HepG2 (cell line): ENCODE data around the gene NLRP5. TPM values are rescaled to one million over a fixed set of nuclear protein-coding genes. Genes with fewer than 3 reads are reported as not detected.

ENCODE experiments used
- ATAC-seq: fragments of 200-7000 bp; cut with Tn5 transposase; 3 replicates; pipeline ENCODE4 v1.9.1; 2020; ENCODE audit warnings: mild to moderate bottlenecking, moderate library complexity
- BruUV-seq: library from RNA; stranded (reverse); fragments of 400-500 nt; replicated peaks from 2 replicates; lab custom pipeline; 2021; lab: Mats Ljungman, UMichigan
- CTCF ChIA-PET: fragments of 300-600 bp; formaldehyde crosslinking; extraction: SDS; loops from one replicate; lab custom pipeline; 2021; ENCODE audit warnings: low total read pairs, inconsistent platforms, low intra/inter-chr PET ratio; lab: Yijun Ruan, JAX
- POLR2A ChIA-PET: fragments of 350-600 bp; sonication (Branson Sonifier 250); formaldehyde crosslinking; loops from one replicate; lab custom pipeline; 2020; ENCODE audit warnings: antibody characterized with exemption, inconsistent platforms; lab: Yijun Ruan, JAX
- DNase-seq: peaks from one replicate; pipeline ENCODE4 v3.0.0-alpha.2; 2015; ENCODE audit warnings: low spot score
- FAIRE-seq: peaks from 3 replicates; lab custom pipeline; 2011; peaks lifted over from hg19 to GRCh38; lab: Jason Lieb, UNC
- H2AFZ ChIP-seq: one replicate; pipeline ENCODE4 v1.6.1; 2011; ENCODE audit warnings: low read length, inconsistent platforms
- H3K27ac ChIP-seq: fragments of 300-600 bp; 3 replicates; pipeline ENCODE4 v1.8.0; 2011; ENCODE audit warnings: mixed run types, mild to moderate bottlenecking, mixed read lengths, low read length, inconsistent platforms; ENCODE audit not compliant: insufficient read depth; ENCODE audit errors: extremely low read length
- H3K27me3 ChIP-seq, 2 experiments: fragments of 200-600 bp in 1 of 2; 2 replicates in 1 of 2; 3 replicates in 1 of 2; pipeline versions ENCODE4 v1.6.0 to v1.8.0; 2011; ENCODE audit warnings: low read length in 2 of 2, mild to moderate bottlenecking in 2 of 2, moderate library complexity in 2 of 2, inconsistent platforms in 1 of 2; ENCODE audit not compliant: insufficient read depth in 2 of 2, control insufficient read depth in 1 of 2
- H3K36me3 ChIP-seq, 2 experiments: fragments of 200-600 bp in 1 of 2; replicated peaks in 1 of 2; 2 replicates in 1 of 2; 3 replicates in 1 of 2; pipeline versions ENCODE4 v1.5.1 to v1.8.0; 2011; ENCODE audit warnings: low read length in 2 of 2, inconsistent platforms in 1 of 2; ENCODE audit not compliant: insufficient read depth in 2 of 2, control insufficient read depth in 1 of 2
- H3K4me1 ChIP-seq: 2 replicates; pipeline ENCODE4 v1.5.1; 2012; ENCODE audit warnings: low read length, inconsistent platforms; ENCODE audit not compliant: insufficient read depth
- H3K4me2 ChIP-seq: 2 replicates; pipeline ENCODE4 v1.6.0; 2011; ENCODE audit warnings: low read depth, low read length, inconsistent platforms
- H3K4me3 ChIP-seq, 3 experiments: fragments of 200-600 bp in 1 of 3; sonication (generic), shearing (Covaris generic) in 1 of 3; replicated peaks in 1 of 3; 2 replicates each; pipeline ENCODE4 v1.5.1; 2011 to 2016; ENCODE audit warnings: low read length in 3 of 3, inconsistent platforms in 2 of 3, low read depth in 2 of 3, mild to moderate bottlenecking in 2 of 3, control low read depth in 1 of 3, mixed read lengths in 1 of 3; ENCODE audit not compliant: insufficient read depth in 1 of 3
- H3K79me2 ChIP-seq: one replicate; pipeline ENCODE4 v1.6.1; 2011; ENCODE audit warnings: low read length, inconsistent platforms; ENCODE audit not compliant: insufficient read depth
- H3K9ac ChIP-seq: 2 replicates; pipeline ENCODE4 v1.6.0; 2011; ENCODE audit warnings: mild to moderate bottlenecking, low read depth, low read length, inconsistent platforms; ENCODE audit not compliant: insufficient read depth
- H3K9me3 ChIP-seq: 2 replicates; pipeline ENCODE4 v1.5.1; 2012; ENCODE audit warnings: mild to moderate bottlenecking, low read length
- H4K20me1 ChIP-seq: 2 replicates; pipeline ENCODE4 v1.6.0; 2011; ENCODE audit warnings: inconsistent platforms, mild to moderate bottlenecking, low read length, moderate library complexity; ENCODE audit not compliant: insufficient read depth
- GABPA ChIP-seq, 2 experiments: IDR thresholded peaks; 2 replicates each; pipeline ENCODE4 v1.6.1; 2011 to 2016; ENCODE audit warnings: low read depth in 2 of 2, low read length in 1 of 2, missing biosample characterization in 1 of 2, missing genetic modification characterization in 1 of 2
- KLF16 ChIP-seq, 2 experiments: sonication (generic) in 1 of 2; formaldehyde crosslinking in 1 of 2; IDR thresholded peaks; 2 replicates each; pipeline versions ENCODE4 v1.6.1 to v1.8.0; 2016 to 2023; ENCODE audit warnings: missing genetic modification reagents in 2 of 2, missing compliant biosample characterization in 1 of 2
- SCMH1 ChIP-seq: sonication (generic); formaldehyde crosslinking; IDR thresholded peaks from 2 replicates; pipeline ENCODE4 v1.9.0; 2021; ENCODE audit warnings: missing genetic modification reagents, mild to moderate bottlenecking, borderline replicate concordance
- ZBTB14 ChIP-seq: sonication (generic); formaldehyde crosslinking; IDR thresholded peaks from 2 replicates; pipeline ENCODE4 v1.4.0; 2020; ENCODE audit warnings: missing genetic modification reagents
- ZBTB44 ChIP-seq: sonication (generic); formaldehyde crosslinking; IDR thresholded peaks from 2 replicates; pipeline ENCODE4 v1.4.0; 2020; ENCODE audit warnings: missing genetic modification reagents
- ZHX1 ChIP-seq: sonication (generic); formaldehyde crosslinking; IDR thresholded peaks from 2 replicates; pipeline ENCODE4 v1.8.1; 2022; ENCODE audit warnings: low read depth, mild to moderate bottlenecking, missing genetic modification reagents
- ZMYM3 ChIP-seq: sonication (generic); formaldehyde crosslinking; IDR thresholded peaks from 2 replicates; pipeline ENCODE4 v1.5.1; 2020; ENCODE audit warnings: mild to moderate bottlenecking, missing genetic modification reagents
- ZNF296 ChIP-seq: sonication (generic); formaldehyde crosslinking; conservative IDR thresholded peaks from 2 replicates; pipeline ENCODE4 v1.5.0; 2020; ENCODE audit warnings: mild to moderate bottlenecking, missing genetic modification reagents
- ZNF34 ChIP-seq: sonication (generic); formaldehyde crosslinking; IDR thresholded peaks from 2 replicates; pipeline ENCODE4 v1.4.0; 2020; ENCODE audit warnings: mild to moderate bottlenecking, missing genetic modification reagents, borderline replicate concordance
- ZNF552 ChIP-seq: sonication (generic); formaldehyde crosslinking; IDR thresholded peaks from 2 replicates; pipeline ENCODE4 v1.9.0; 2022; ENCODE audit warnings: missing genetic modification reagents, mild to moderate bottlenecking, borderline replicate concordance
- ZNF687 ChIP-seq: sonication (generic); formaldehyde crosslinking; IDR thresholded peaks from 2 replicates; pipeline ENCODE4 v1.5.1; 2020; ENCODE audit warnings: mild to moderate bottlenecking, missing genetic modification reagents, moderate library complexity
- ZSCAN29 ChIP-seq: sonication (generic); formaldehyde crosslinking; conservative IDR thresholded peaks from 2 replicates; pipeline ENCODE4 v1.4.0; 2020; ENCODE audit warnings: mild to moderate bottlenecking, missing genetic modification reagents
- ZSCAN31 ChIP-seq: sonication (generic); formaldehyde crosslinking; IDR thresholded peaks from 2 replicates; pipeline ENCODE4 v1.5.0; 2020; ENCODE audit warnings: low read depth, mild to moderate bottlenecking, missing genetic modification reagents
- WGBS: methylation state at CpG from one replicate; pipeline ENCODE4 v1.1.6; 2017; ENCODE audit warnings: low lambda C conversion rate; 5-methylcytosine and 5-hydroxymethylcytosine counted together
- in situ Hi-C: cut with HindIII; loops from 2 replicates; pipeline ENCODE4 v1.10.0; 2017; ENCODE audit warnings: low pct_unique_long_range_greater_than_20kb; ENCODE audit not compliant: extremely low pct_ligation_motif_present
- intact Hi-C: fragments of 100-400 bp; cut with micrococcal nuclease; formaldehyde crosslinking; loops from one replicate; pipeline ENCODE4 v1.10.0; 2022; ENCODE audit not compliant: unreplicated experiment
- polyA plus RNA-seq, 8 experiments: library from polyadenylated mRNA; depleted of rRNA in 3 of 8; stranded (reverse) in 7 of 8; unstranded in 1 of 8; fragments of >200 nt; fragmentation: Illumina TruSeq in 4 of 8; extraction: Trizol in 4 of 8; gene quantifications; 2 replicates each; pipeline versions ENCODE4 v1.2.1 to v1.2.3, GENCODE V29; 2011 to 2016; ENCODE audit warnings: low read depth in 4 of 8, missing spikeins in 1 of 8, mixed read lengths in 1 of 8; ENCODE audit not compliant: insufficient read depth in 1 of 8
- total RNA-seq, 5 experiments: library from RNA; depleted of rRNA; stranded (reverse); fragments of >200 nt; fragmentation: Illumina TruSeq; extraction: Trizol; gene quantifications; 2 replicates each; pipeline ENCODE4 v1.2.3, GENCODE V29; 2016; ENCODE audit warnings: low read depth in 1 of 5

The NLRP5 gene
- total and polyA plus RNA-seq, 2 of the 13 experiments (the other 11 are each of a cell fraction or from before 2014, with no cell fraction given) = not detected

GRCh38 chr19:55962186-55962585 is 24.4 kb upstream of the NLRP5 start:
- BruUV-seq = no TSS peak
- CTCF ChIA-PET = no interaction called here
- Histone ChIP-seq H3K9me3 (no peaks in the 10 kb centered on the region), H4K20me1 (no peaks in the 10 kb centered on the region), H3K27me3 (peaks cover 1 to 9% of the 10 kb centered on the region in 2 experiments; a peak in 2 of 5 replicates), H3K9ac (no peak overlapping the region), H3K79me2 (no peaks in the 10 kb centered on the region), H2AFZ (no peak overlapping the region), H3K4me2 (no peak overlapping the region), H3K36me3 (no peaks in the 10 kb centered on the region), H3K4me1 (no peaks in the 10 kb centered on the region), H3K4me3 (no peak overlapping the region), H3K27ac (no peak overlapping the region)
- 37% methylated on average over 9 of the region's 10 CpGs for WGBS
- intact Hi-C loops = no loop called here
- FAIRE-seq (no peak), ATAC-seq (no peak), DNase-seq (no peak)
- in situ Hi-C loops = no loop called here
- POLR2A ChIA-PET = no interaction called here
- no peak for TF ChIP-seq ZSCAN29 (CRISPR knock-in tag)
- TF ChIP-seq ZNF687 = no peak
- TF ChIP-seq GABPA (IDR thresholded peaks at IDR 0.05; ENCODE audit: low read depth, low read length) = no peak
- no peak for TF ChIP-seq GABPA (CRISPR knock-in tag; IDR thresholded peaks at IDR 0.05; ENCODE audit: low read depth)
- TF ChIP-seq ZSCAN31 (CRISPR knock-in tag) = no peak
- TF ChIP-seq ZNF296 (CRISPR knock-in tag) = no peak
- no peak for TF ChIP-seq KLF16 (CRISPR knock-in tag; IDR thresholded peaks at IDR 0.05)
- TF ChIP-seq ZMYM3 (CRISPR knock-in tag) = no peak
- no peak for TF ChIP-seq ZNF34 (CRISPR knock-in tag)
- no peak for TF ChIP-seq ZBTB44 (CRISPR knock-in tag)
- no peak for TF ChIP-seq SCMH1 (CRISPR knock-in tag)
- TF ChIP-seq ZHX1 (CRISPR knock-in tag) = no peak
- TF ChIP-seq ZNF552 = no peak
- no peak for TF ChIP-seq ZBTB14 (CRISPR knock-in tag)
